Measurements from ENCODE around the gene LRRC18.

- TF ChIP-seq POLR2A (IDR thresholded peaks at IDR 0.05; ENCODE audit: extremely low read depth, insufficient read length) (no peak), MAX (IDR thresholded peaks at IDR 0.05; ENCODE audit: low read depth, low read length) (no peak)
These were observed 12.1 kb upstream of the LRRC18 start for GRCh38 chr10:48951707-48952106.

Measured in NB4 (cell line).